H1 (cell line): Measurements from ENCODE around the gene RAPGEF1. TPM values are rescaled to one million over a fixed set of nuclear protein-coding genes. Genes with fewer than 3 reads are reported as not detected.

Experiments used
- CTCF ChIA-PET: fragments of 300-600 bp; sonication (Branson Sonifier 250); formaldehyde crosslinking; loops from one replicate; lab custom pipeline; 2021; ENCODE audit not compliant: partially characterized antibody; lab: Charles Lee
- POLR2A ChIA-PET: fragments of 300-600 bp; sonication (Branson Sonifier 250); formaldehyde crosslinking; loops from one replicate; lab custom pipeline; 2021; ENCODE audit warnings: inconsistent platforms; ENCODE audit not compliant: partially characterized antibody; lab: Charles Lee
- DNase-seq, 2 experiments: peaks; one replicate each; pipeline versions ENCODE4 v3.0.0 to v3.0.0-alpha.2; 2010 to 2022; ENCODE audit warnings: low spot score in 2 of 2, low read depth in 1 of 2, mixed read lengths in 1 of 2
- FAIRE-seq: peaks from 2 replicates; lab custom pipeline; 2011; peaks lifted over from hg19 to GRCh38; lab: Jason Lieb, UNC
- H2AFZ ChIP-seq: 2 replicates; pipeline ENCODE4 v1.8.1; 2012; ENCODE audit warnings: low read length, inconsistent platforms
- H2AK5ac ChIP-seq: 2 replicates; pipeline ENCODE4 v1.6.1; 2013; ENCODE audit warnings: low read depth, low read length
- H2BK120ac ChIP-seq: replicated peaks from 2 replicates; pipeline ENCODE3; 2013; ENCODE audit warnings: low read depth, low read length, inconsistent platforms
- H2BK12ac ChIP-seq: 2 replicates; pipeline ENCODE4 v1.6.1; 2013; ENCODE audit warnings: low read depth, low read length
- H2BK15ac ChIP-seq: 2 replicates; pipeline ENCODE4 v1.6.1; 2013; ENCODE audit warnings: low read length
- H2BK20ac ChIP-seq: 2 replicates; pipeline ENCODE4 v1.6.1; 2013; ENCODE audit warnings: low read length
- H2BK5ac ChIP-seq: 2 replicates; pipeline ENCODE4 v1.6.1; 2013; ENCODE audit warnings: low read depth, low read length
- H3K14ac ChIP-seq: 2 replicates; pipeline ENCODE4 v1.6.1; 2013; ENCODE audit warnings: inconsistent platforms; ENCODE audit not compliant: insufficient read length
- H3K18ac ChIP-seq: 2 replicates; pipeline ENCODE4 v1.6.1; 2013; ENCODE audit warnings: low read length; ENCODE audit errors: extremely low read depth
- H3K23ac ChIP-seq: 2 replicates; pipeline ENCODE4 v1.6.1; 2013; ENCODE audit warnings: inconsistent platforms; ENCODE audit not compliant: insufficient read length
- H3K23me2 ChIP-seq: 2 replicates; pipeline ENCODE4 v1.6.1; 2013; ENCODE audit warnings: low read depth, low read length
- H3K27ac ChIP-seq: 2 replicates; pipeline ENCODE4 v1.6.1; 2011; ENCODE audit warnings: low read depth, low read length, inconsistent platforms
- H3K27me3 ChIP-seq, 4 experiments: replicated peaks in 1 of 4; 1 replicate in 1 of 4; 2 replicates in 3 of 4; pipeline versions ENCODE4 v1.6.1 to v1.8.1; 2011 to 2013; ENCODE audit warnings: low read length in 3 of 4, mild to moderate bottlenecking in 3 of 4, inconsistent platforms in 2 of 4, mixed read lengths in 2 of 4, moderate library complexity in 1 of 4; ENCODE audit not compliant: control insufficient read depth in 3 of 4, insufficient read depth in 3 of 4; ENCODE audit errors: extremely low read depth in 1 of 4
- H3K36me3 ChIP-seq, 4 experiments: 2 replicates each; pipeline versions ENCODE4 v1.6.1 to v1.8.1; 2011 to 2013; ENCODE audit warnings: mild to moderate bottlenecking in 4 of 4, low read length in 3 of 4, moderate library complexity in 2 of 4, control low read depth in 1 of 4, inconsistent platforms in 1 of 4; ENCODE audit not compliant: insufficient read depth in 4 of 4, control insufficient read depth in 2 of 4
- H3K4ac ChIP-seq: replicated peaks from 2 replicates; pipeline ENCODE3; 2013; ENCODE audit warnings: low read length, low read depth, mixed read lengths, inconsistent platforms; ENCODE audit not compliant: insufficient read length
- H3K4me1 ChIP-seq, 4 experiments: replicated peaks in 1 of 4; 1 replicate in 1 of 4; 2 replicates in 3 of 4; pipeline versions ENCODE4 v1.6.1 to v1.8.1; 2011 to 2013; ENCODE audit warnings: low read length in 3 of 4, inconsistent platforms in 2 of 4, mixed read lengths in 1 of 4; ENCODE audit not compliant: insufficient read depth in 4 of 4, control insufficient read depth in 3 of 4
- H3K4me2 ChIP-seq, 2 experiments: 2 replicates each; pipeline versions ENCODE4 v1.6.1 to v1.8.1; 2011 to 2013; ENCODE audit warnings: low read depth in 2 of 2, low read length in 2 of 2, control low read depth in 1 of 2, inconsistent platforms in 1 of 2, mild to moderate bottlenecking in 1 of 2; ENCODE audit not compliant: insufficient read depth in 1 of 2
- H3K4me3 ChIP-seq, 4 experiments: fragments of 200-600, 300-600 bp in 1 of 4; sonication (generic), shearing (Covaris generic), sonication (Bioruptor Twin) in 1 of 4; 2 replicates each; pipeline versions ENCODE4 v1.5.1 to v1.8.1; 2011 to 2016; ENCODE audit warnings: low read length in 4 of 4, low read depth in 3 of 4, control low read depth in 2 of 4, inconsistent platforms in 2 of 4, mild to moderate bottlenecking in 2 of 4, mixed read lengths in 1 of 4, moderate library complexity in 1 of 4; ENCODE audit not compliant: insufficient read depth in 2 of 4; ENCODE audit errors: extremely low read depth in 1 of 4
- H3K56ac ChIP-seq: replicated peaks from 2 replicates; pipeline ENCODE3; 2013; ENCODE audit warnings: low read depth, mild to moderate bottlenecking, mixed read lengths, low read length, inconsistent platforms; ENCODE audit not compliant: insufficient read length
- H3K79me1 ChIP-seq: 2 replicates; pipeline ENCODE4 v1.6.1; 2013; ENCODE audit warnings: low read depth, low read length, control low read depth
- H3K79me2 ChIP-seq, 2 experiments: 2 replicates each; pipeline versions ENCODE4 v1.6.1 to v1.8.1; 2012 to 2013; ENCODE audit warnings: low read length in 2 of 2, mild to moderate bottlenecking in 2 of 2, inconsistent platforms in 1 of 2; ENCODE audit not compliant: insufficient read depth in 2 of 2, control insufficient read depth in 1 of 2
- H3K9ac ChIP-seq, 4 experiments: replicated peaks in 1 of 4; 1 replicate in 1 of 4; 2 replicates in 3 of 4; pipeline versions ENCODE4 v1.6.1 to v1.8.1; 2011 to 2013; ENCODE audit warnings: low read depth in 3 of 4, low read length in 3 of 4, control low read depth in 2 of 4, mild to moderate bottlenecking in 2 of 4, moderate library complexity in 2 of 4, inconsistent platforms in 1 of 4; ENCODE audit errors: extremely low read depth in 1 of 4
- H3K9me3 ChIP-seq, 2 experiments: 2 replicates each; pipeline versions ENCODE4 v1.6.1 to v1.8.1; 2012 to 2013; ENCODE audit warnings: mild to moderate bottlenecking in 2 of 2, moderate library complexity in 2 of 2, control low read depth in 1 of 2, inconsistent platforms in 1 of 2, low read depth in 1 of 2, low read length in 1 of 2, mixed read lengths in 1 of 2; ENCODE audit not compliant: insufficient read depth in 2 of 2
- H4K20me1 ChIP-seq, 2 experiments: replicated peaks in 1 of 2; 2 replicates each; pipeline versions ENCODE3 to v1.8.1; 2011 to 2013; ENCODE audit warnings: inconsistent platforms in 2 of 2, low read length in 2 of 2, mild to moderate bottlenecking in 1 of 2; ENCODE audit not compliant: insufficient read depth in 2 of 2, control insufficient read depth in 1 of 2
- H4K5ac ChIP-seq: 2 replicates; pipeline ENCODE4 v1.6.1; 2013; ENCODE audit warnings: low read length, low read depth, mixed read lengths, inconsistent platforms; ENCODE audit not compliant: insufficient read length
- H4K8ac ChIP-seq: 2 replicates; pipeline ENCODE4 v1.8.0; 2013; ENCODE audit warnings: mild to moderate bottlenecking, moderate library complexity, low read length, inconsistent platforms; ENCODE audit not compliant: insufficient read depth; ENCODE audit errors: extremely low read depth
- H4K91ac ChIP-seq: replicated peaks from 2 replicates; pipeline ENCODE3; 2013; ENCODE audit warnings: low read length, mixed read lengths, inconsistent platforms; ENCODE audit not compliant: insufficient read length
- ATF3 ChIP-seq: IDR thresholded peaks from 2 replicates; pipeline ENCODE4 v1.6.1; 2011; ENCODE audit warnings: low read depth, mild to moderate bottlenecking, low read length; ENCODE audit not compliant: insufficient read depth
- CHD2 ChIP-seq: IDR thresholded peaks from 2 replicates; pipeline ENCODE4 v1.6.1; 2012; ENCODE audit warnings: low read length, improper control_type of control experiment
- EGR1 ChIP-seq: IDR thresholded peaks from 2 replicates; pipeline ENCODE4 v1.6.1; 2011; ENCODE audit warnings: low read depth, low read length, borderline replicate concordance
- GABPA ChIP-seq: IDR thresholded peaks from 2 replicates; pipeline ENCODE4 v1.6.1; 2011; ENCODE audit warnings: mild to moderate bottlenecking, low read length, moderate library complexity, borderline replicate concordance; ENCODE audit not compliant: insufficient read depth
- GTF2F1 ChIP-seq: IDR thresholded peaks from 2 replicates; pipeline ENCODE4 v1.6.1; 2012; ENCODE audit warnings: low read depth, low read length, improper control_type of control experiment, borderline replicate concordance
- HDAC6 ChIP-seq: IDR thresholded peaks from one replicate; pipeline ENCODE4 v1.7.1; 2012; ENCODE audit warnings: low read depth, mild to moderate bottlenecking, inconsistent platforms, low read length, moderate library complexity
- JUND ChIP-seq: IDR thresholded peaks from 2 replicates; pipeline ENCODE4 v1.6.1; 2011; ENCODE audit warnings: mild to moderate bottlenecking, improper control_type of control experiment, low read length
- KDM5A ChIP-seq: fragments of 200-600 bp; IDR thresholded peaks from 2 replicates; pipeline ENCODE4 v1.7.1; 2012; ENCODE audit warnings: mild to moderate bottlenecking, low read length, inconsistent platforms, mixed read lengths
- RXRA ChIP-seq: IDR thresholded peaks from 2 replicates; pipeline ENCODE4 v1.6.1; 2011; ENCODE audit warnings: low read depth, mild to moderate bottlenecking, low read length, moderate library complexity; ENCODE audit not compliant: insufficient read depth
- SIRT6 ChIP-seq: IDR thresholded peaks from one replicate; pipeline ENCODE4 v1.7.1; 2012; ENCODE audit warnings: low read length, inconsistent platforms
- SP2 ChIP-seq: IDR thresholded peaks from 2 replicates; pipeline ENCODE4 v1.6.1; 2012; ENCODE audit warnings: mild to moderate bottlenecking, low read length, inconsistent platforms
- SP4 ChIP-seq: IDR thresholded peaks from 2 replicates; pipeline ENCODE4 v1.6.1; 2012; ENCODE audit warnings: low read length, inconsistent platforms
- USF2 ChIP-seq: IDR thresholded peaks from 2 replicates; pipeline ENCODE4 v1.6.1; 2011; ENCODE audit warnings: low read length, improper control_type of control experiment
- WGBS, 2 experiments: shearing (Covaris generic) in 1 of 2; methylation state at CpG; one replicate each; pipeline versions ENCODE4 v1.1.6 to v1.1.7; 2013 to 2015; ENCODE audit warnings: low lambda C conversion rate in 2 of 2, mixed read lengths in 2 of 2, inconsistent platforms in 1 of 2, low coverage in 1 of 2, missing lambda C conversion rate in 1 of 2; ENCODE audit not compliant: insufficient replicate concordance in 2 of 2, insufficient coverage in 1 of 2, insufficient read length in 1 of 2; ENCODE audit errors: extremely low coverage in 1 of 2, missing lambda C conversion rate in 1 of 2; 5-methylcytosine and 5-hydroxymethylcytosine counted together
- polyA plus RNA-seq, 7 experiments: library from polyadenylated mRNA; depleted of rRNA in 3 of 7; stranded (reverse) in 5 of 7; unstranded in 2 of 7; fragments of >200 nt in 5 of 7; fragments of 200-250 nt in 2 of 7; gene quantifications; 1 replicate in 5 of 7; 2 replicates in 1 of 7; 4 replicates in 1 of 7; pipeline versions ENCODE4 v1.2.1 to v1.2.3, GENCODE V29; 2011 to 2013; ENCODE audit warnings: missing spikeins in 2 of 7, mixed read lengths in 2 of 7
- total RNA-seq: library from RNA; stranded (reverse); fragmentation: NEBNext Ultra II Directional; extraction: Animal tissue kit (Norgen Biotek cat#: 25700); gene quantifications from 2 replicates; pipeline ENCODE4 v1.2.1, GENCODE V29; 2021

The RAPGEF1 gene
- total and polyA plus RNA-seq, 2 of the 8 experiments (the other 6 are each of a cell fraction or from before 2014, with no cell fraction given) = 29.7 to 78.9 TPM

- Histone ChIP-seq H3K23ac (no peak overlapping the region), H4K5ac (no peak overlapping the region), H2BK5ac (no peak overlapping the region), H3K79me1 (peaks cover 22% of the 10 kb centered on the region), H3K27me3 (no peaks in the 10 kb centered on the region), H3K4me2 (no peak overlapping the region), H3K4ac (no peak overlapping the region), H2BK15ac (no peak overlapping the region), H3K18ac (no peak overlapping the region), H2BK120ac (no peak overlapping the region), H3K23me2 (no peaks in the 10 kb centered on the region), H4K20me1 (peaks cover 3 to 36% of the 10 kb centered on the region in 2 experiments), H3K14ac (no peak overlapping the region), H3K79me2 (peaks cover 2 to 91% of the 10 kb centered on the region in 2 experiments; a peak in 3 of 4 replicates), H2BK20ac (no peak overlapping the region), H3K56ac (no peak overlapping the region), H4K8ac (no peak overlapping the region), H2BK12ac (no peak overlapping the region), H3K9me3 (no peaks in the 10 kb centered on the region), H4K91ac (no peak overlapping the region), H3K4me1 (peaks cover 0 to 18% (median 7%) of the 10 kb centered on the region in 4 experiments; a peak in 6 of 7 replicates), H3K36me3 (no peaks in the 10 kb centered on the region), H3K9ac (no peak overlapping the region), H3K4me3 (no peak overlapping the region), H2AFZ (no peak overlapping the region), H2AK5ac (no peak overlapping the region), H3K27ac (no peak overlapping the region)
- WGBS, 2 experiments = 76% methylated on average over 8 of the region's 8 CpGs; no CpG with 5 or more reads in 1 of the 2 experiments
- ChIA-PET POLR2A (interaction anchor here (1.2 to 1.3 kb wide), 3 partner anchors 9 to 124 kb away, joined by 3 to 5 read pairs (median 3); no protein-coding TSS in a partner anchor), CTCF (interaction anchor here (0.6 to 3.8 kb wide), 18 partner anchors 10 to 173 kb away, joined by 3 to 16 read pairs (median 3); no protein-coding TSS in a partner anchor)
- no peak for DNase-seq
- no peak for FAIRE-seq
- TF ChIP-seq RXRA (no peak), CHD2 (no peak), JUND (no peak), EGR1 (no peak), GTF2F1 (no peak), HDAC6 (no peak), SP4 (no peak), GABPA (no peak), SP2 (no peak), KDM5A (no peak), SIRT6 (no peak), USF2 (no peak), ATF3 (no peak)
Measured at GRCh38 chr9:131732061-131732526, 7.8 kb downstream of the RAPGEF1 start.
